ENCODE results near the gene TM4SF4.

TM4SF4 gene

DNA sequence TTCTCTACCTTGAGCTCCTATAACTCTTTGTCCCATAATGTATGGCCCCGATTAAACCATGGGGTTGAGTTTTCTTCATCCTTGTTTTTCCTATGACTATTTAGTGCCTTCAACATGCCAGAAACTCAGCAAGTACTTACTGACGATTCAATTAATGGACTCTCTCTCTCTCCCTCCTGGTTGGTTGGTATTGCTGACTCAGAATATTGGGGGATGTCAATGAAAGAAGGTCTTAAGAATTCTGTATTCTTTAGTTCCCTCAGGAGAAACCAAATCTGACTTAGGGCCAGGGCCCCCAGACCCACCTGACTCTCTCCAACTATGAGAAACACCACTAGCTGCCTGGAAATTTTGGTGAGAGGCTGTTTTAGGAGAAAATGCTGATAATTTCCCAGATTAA is 40.8 kb downstream of the TM4SF4 start:
- no peak for DNase-seq

DNA sequence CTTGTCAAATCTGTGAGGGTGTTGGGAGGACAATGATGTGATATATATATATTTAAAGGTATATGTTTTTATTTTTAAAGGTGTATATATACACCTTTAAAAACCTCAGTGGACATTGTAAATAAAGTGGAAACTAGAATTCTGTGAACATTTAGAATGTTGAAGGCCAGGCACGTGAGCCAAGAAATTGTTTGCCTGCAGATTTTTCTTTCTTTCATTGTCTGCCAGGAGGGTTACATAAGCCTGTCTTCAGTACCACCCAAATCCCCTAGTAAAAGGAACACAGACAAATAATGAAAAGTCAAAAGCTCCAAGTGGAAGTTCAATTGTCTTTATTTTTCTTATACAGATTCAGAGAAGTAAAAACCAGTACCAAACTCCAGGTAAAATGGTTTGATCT is 42.4 kb downstream of the TM4SF4 start:
- DNase-seq: no peak

DNA sequence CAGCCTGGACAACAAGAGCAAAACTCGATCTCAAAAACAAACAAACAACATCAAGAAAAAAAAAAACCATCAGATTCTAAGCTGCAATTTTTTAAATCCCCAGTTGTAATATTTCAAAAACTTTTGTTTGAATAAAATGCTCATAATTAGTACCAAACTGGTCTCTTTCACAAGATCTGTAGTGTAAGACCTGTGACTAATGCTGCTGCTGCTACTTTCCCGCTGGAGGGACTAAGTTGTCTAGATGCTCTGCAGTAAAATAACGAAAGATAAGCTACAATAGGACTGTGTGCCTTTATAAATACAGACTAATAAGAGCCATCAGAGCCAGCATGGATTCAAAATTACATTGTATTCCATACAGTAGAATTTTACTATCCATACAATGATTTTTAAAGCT is 45.4 kb downstream of the TM4SF4 start:
- no peak for DNase-seq

DNA sequence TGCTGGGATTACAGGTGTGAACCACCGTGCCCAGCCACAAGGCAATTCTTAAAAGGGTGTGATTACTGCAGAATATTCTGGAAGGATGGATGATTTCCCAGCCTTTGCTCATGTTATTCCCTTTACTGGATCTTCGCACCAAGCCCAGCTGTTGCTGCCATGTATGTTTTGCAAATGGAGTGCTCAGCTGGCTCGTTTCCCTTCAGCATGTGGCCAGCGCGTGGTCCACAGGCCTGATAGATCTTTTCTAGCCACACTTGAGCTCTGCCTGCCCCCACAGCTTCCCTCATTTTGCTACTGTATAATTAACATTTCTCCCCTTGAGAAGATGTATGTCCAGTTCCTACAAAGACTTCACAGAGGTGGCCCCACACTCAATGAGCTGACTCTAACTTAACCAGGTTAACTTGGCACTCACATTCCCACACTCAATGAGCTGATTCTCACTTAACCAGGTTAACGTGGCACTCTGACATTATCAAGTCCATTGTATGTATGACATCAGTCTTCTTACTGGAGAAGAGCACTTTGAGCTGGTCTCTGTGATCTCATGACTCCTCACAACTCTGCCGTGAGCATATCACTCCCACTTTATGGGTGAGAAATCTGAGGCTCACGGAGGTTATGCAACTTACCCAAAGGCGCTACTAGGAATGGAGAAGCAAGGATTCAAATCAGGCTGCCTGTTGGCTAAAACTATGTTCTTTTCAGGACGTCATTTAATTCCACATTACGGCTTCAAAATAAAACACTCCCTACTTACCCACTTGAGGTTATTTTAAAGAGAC is 49.2 kb downstream of the TM4SF4 start:
- DNase-seq: no peak

- DNase-seq: no peak
Observed at GRCh38 chr3:149527531-149528339, 53.2 kb downstream of the TM4SF4 start.

GRCh38 chr3:149528340-149528650 is 53.8 kb downstream of the TM4SF4 start:
- DNase-seq: no peak

- no peak for DNase-seq
Observed at GRCh38 chr3:149529099-149529498, 54.6 kb downstream of the TM4SF4 start.

- no peak for DNase-seq
Observed at GRCh38 chr3:149532489-149533180, 58.1 kb downstream of the TM4SF4 start.

- no peak for DNase-seq
Observed at GRCh38 chr3:149534082-149534481, 59.6 kb downstream of the TM4SF4 start.

DNA sequence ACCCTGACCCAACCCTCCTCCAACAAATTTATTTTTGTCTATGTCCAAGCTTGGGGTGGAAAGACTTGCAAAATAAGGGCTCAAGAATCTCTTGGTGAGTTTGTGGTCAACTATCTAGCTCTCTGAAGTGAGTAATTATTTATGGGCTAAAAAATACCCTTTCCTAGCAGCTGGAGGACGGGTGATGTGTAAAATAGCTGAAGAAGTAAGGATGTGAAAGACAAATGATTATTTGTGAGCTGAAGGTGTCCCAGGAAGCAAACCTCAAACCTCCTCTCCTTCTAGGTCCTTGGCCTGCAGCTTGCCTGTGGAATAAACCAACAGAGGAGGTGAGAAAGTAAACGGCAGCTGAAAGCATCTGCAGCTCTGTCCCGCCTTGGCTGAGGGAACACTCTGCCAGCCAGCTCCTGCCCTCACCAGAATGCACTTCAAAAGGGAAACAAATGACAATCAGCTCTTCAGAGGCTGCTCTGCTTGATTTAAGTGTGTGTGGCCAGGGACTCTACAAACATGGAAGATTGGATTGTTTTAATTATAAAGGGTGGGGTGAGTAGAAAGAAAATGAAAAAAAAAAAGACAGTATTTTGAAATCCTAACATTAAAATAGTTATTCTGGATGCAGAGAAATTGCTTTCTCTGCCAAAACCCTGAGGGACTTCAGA is 60.3 kb downstream of the TM4SF4 start:
- DNase-seq: no peak

DNA sequence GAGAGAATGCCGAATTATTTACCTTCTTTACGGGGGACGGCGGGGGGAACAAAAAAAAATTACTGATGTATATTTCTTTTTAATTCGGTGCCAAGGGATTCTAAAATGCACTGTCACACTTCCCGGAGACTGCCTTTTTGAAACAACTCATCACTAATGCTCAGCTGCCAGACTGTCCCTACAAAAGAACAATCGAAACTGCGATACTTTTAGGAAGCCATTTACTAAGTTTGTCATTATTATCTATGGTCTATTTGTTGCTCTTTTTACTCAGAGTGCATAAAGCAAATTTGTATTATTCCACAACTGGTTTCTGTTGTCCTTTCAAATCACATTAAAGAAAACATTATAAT is 60.8 kb downstream of the TM4SF4 start:
- no peak for DNase-seq

DNA sequence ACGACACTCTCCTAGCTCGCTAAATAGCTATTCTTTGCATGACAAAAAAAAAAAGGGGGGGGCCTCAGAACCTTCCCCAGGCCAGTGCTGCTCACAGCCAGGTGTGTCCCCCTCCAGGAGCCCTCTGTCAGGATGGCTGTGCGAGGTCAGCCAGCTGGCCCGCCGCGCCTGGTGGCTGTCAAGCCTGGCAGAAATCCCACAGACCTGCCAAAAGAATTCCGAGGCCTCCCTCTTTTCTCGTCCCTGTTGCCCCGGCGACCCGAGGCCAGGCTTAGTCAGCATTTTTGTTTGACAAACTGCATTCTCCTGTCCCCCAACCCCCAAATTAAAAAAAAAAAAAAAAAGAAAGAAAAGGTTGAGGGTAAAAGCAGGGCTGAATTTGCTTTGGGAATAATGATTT is 61.9 kb downstream of the TM4SF4 start:
- no peak for DNase-seq

- DNase-seq: no peak
Observed at GRCh38 chr3:149538371-149538770, 63.9 kb downstream of the TM4SF4 start.

DNA sequence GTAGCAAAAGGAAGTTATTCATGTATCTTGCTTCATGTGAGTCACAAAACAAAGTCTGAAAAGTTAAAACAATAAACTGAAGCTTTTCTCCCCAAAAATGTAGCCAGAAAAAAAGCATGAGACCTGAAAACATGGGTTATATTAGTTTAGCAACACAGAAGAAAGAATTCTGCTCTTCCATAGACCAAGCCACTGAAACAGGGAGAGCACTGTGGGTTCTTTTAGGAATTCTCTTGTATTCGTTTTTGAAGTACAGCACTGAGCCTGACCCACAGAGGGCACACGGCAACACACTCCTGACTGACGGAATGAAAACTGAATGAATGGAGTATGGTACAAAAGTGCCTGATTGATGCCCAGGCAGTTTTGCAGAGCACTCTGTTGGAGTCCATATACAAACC is 66.6 kb downstream of the TM4SF4 start:
- DNase-seq: no peak

DNA sequence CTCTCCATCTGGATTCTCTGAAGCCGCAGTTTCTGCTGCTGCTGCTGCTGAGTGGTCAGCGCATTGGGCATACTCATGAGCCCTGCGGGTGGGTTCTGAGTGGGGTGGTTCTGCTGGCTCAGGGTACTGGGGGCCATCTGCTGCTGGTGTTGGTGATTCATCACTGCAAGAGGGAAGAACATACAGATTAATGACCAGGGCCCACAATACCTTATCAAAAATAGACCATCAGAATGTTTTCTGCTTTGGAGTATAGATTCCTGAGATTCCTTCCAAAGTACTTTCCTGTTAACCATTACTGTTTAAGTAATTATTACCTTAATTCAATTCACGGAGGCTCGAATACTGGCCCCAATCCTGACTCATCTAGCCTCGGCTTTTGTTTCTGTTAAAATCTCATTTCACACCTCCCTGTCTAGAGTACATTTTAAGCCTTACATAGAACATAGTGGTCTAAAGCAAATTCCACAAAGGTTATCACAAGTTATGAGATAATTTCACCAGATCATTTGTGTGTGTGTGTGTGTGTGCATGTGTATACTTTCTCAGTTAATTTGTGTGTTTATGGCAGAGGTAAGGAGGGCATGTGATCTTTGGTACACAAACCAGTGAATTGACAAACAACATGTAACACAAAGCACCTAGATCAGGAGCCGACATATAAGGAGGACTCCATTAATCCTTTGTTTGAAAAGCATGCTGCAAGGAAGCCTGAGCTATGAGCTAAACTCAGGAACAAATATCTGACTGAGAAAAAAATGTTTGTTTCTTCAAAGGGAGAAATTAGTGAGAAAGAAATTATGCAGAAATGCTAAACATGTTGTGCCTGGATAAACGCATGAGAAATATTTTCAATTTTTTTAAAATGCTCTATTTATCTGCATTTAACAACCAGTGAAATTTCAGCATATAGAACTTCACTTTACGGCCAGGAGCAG is 68.1 kb downstream of the TM4SF4 start:
- no peak for DNase-seq

DNA sequence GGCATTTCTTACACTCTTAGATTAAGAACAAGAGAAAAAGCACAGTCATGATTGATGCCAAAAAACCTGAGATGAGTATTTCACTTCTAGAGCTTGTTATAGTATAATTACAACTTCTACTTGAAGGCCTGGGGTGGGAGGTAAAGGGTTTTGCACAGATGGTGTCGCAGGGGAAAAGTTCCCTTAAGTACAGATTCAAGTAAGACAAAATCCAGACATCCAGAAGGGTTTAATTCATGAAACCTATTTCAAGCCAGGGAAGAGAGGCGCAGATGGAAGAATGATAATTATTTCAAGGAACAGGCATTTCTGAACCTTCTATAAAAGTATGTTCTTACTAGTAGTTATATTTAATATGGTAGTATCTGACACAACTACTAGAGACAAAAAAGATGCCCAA is 70.6 kb downstream of the TM4SF4 start:
- DNase-seq: no peak

GRCh38 chr3:149547413-149547812 is 72.9 kb downstream of the TM4SF4 start:
- DNase-seq: no peak

DNA sequence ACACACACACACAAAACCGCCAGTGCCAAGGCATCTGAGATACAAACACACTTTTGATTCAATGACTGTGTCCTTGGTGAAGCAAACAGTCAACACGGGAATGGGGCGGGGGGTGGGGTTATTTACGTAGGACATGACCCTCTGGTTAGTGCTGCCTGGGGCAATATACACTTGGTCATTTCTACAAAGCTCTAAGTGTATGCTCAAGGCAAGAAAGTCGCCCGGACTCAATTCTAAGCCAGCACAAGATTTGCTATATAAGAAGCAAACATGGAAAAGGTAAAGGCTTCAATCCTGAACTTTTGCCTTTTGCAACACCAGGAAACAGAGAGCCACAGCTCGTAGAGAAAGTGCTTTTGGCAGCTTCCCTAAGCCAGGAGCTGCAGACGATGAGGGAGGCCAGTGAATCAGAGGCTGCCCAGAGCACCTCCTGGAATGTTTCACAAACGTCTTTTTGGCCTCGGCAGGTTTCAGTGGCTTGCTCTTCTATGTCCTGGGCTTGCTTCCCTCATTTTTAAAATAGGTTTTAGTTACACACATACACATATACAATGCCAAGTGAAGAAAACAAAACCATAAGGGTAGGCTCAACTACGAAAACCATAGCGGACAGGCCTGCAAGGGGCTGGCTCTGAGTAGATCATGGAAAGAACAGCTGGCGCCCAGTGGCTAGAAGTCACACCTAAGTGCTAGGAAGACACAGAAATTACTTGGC is 73.6 kb downstream of the TM4SF4 start:
- no peak for DNase-seq

- no peak for DNase-seq
Observed at GRCh38 chr3:149548669-149549065, 74.2 kb downstream of the TM4SF4 start.

GRCh38 chr3:149551500-149551899 is 77.0 kb downstream of the TM4SF4 start:
- no peak for DNase-seq

GRCh38 chr3:149552700-149553099 is 78.2 kb downstream of the TM4SF4 start:
- DNase-seq: no peak
